GM23248 (cell line): ENCODE data around the gene LAMA4.

Experiments
- EZH2 ChIP-seq: fragments of 200-600 bp; sonication (generic); IDR thresholded peaks from 2 replicates; pipeline ENCODE4 v1.6.1; 2018; ENCODE audit warnings: antibody characterized with exemption, mild to moderate bottlenecking; ENCODE audit not compliant: insufficient read depth, poor library complexity, severe bottlenecking
- EZH2phosphoT487 ChIP-seq: fragments of 200-600 bp; sonication (generic); IDR thresholded peaks from 2 replicates; pipeline ENCODE4 v1.6.1; 2018; ENCODE audit warnings: antibody characterized with exemption, moderate library complexity, mild to moderate bottlenecking, low read depth; ENCODE audit not compliant: insufficient read depth

DNA sequence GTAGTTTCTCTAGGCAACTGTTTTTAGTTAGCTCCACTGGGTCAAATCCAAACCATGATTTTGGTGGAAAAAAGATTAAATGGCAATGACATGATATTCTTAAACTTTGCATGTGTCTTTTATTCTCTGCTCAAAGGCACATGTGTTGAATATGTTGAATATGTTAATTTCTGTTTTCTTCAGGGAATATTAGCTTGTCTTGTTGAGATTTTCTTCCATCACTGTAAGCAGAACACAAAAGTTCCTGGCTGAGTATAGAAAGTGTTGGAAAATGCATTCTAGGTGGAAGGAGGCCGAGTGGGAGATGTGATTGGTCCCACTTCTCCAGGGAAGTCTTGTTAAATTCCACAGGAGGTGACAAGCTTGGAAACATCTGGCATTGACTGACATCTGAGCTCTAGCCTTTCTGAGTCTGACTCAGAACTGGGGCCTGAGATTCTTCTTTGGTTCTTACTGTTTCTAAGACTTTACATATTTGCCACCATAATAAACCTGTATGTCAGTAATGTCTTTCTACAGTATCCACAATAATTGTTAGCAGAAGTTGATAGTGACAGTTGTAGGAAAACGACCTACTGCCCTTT, 81.1 kb downstream of the LAMA4 start:
- TF ChIP-seq EZH2 (no peak), EZH2phosphoT487 (no peak)
